GM18873 (cell line): ENCODE measurements around the gene KIF1C.
"Not testable (repeated sequence)": the region's sequence is repeated elsewhere in the genome, so short reads cannot be mapped to it uniquely, and the experiment has no call there.

Experiments
- ATAC-seq: cut with Tn5 transposase; IDR thresholded peaks from one replicate; pipeline ENCODE4 v1.9.1; 2021; ENCODE audit warnings: mild to moderate bottlenecking, moderate library complexity, moderate number of reproducible peaks; ENCODE audit not compliant: unreplicated experiment, low FRiP score

The KIF1C gene

DNA sequence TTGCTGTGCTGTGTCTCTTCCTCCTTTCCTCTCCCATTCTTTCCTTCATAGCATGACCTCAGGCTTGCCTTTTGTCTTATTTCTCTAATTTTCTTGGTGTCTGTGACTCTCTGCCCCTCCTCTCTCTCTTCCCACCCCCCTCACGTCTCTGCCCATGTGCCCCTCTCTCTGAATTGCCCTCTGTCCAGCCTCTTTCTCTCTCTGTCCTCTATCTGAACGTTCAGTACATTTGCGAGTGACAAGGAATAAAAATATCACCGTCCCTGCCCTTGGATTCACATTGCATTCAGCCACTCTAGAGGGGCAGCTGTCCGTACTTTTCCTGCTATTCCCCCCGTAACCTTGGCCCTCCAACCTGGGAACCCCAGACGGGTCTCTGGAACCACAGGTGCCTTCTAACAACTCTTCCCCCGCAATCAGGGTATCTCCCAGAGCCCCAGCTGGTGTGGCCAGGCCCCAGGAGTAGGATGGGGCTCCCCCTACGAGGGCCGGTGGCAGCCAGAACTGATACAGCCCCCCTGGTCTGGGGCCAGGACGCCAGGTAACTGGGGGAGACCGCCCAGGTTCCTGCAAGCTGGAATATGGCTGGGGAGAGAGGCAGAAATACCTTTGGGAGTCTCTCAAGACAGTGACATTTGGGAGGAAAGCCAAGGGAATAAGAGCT, 1.8 kb downstream of the KIF1C start:
- ATAC-seq, result no peak

DNA sequence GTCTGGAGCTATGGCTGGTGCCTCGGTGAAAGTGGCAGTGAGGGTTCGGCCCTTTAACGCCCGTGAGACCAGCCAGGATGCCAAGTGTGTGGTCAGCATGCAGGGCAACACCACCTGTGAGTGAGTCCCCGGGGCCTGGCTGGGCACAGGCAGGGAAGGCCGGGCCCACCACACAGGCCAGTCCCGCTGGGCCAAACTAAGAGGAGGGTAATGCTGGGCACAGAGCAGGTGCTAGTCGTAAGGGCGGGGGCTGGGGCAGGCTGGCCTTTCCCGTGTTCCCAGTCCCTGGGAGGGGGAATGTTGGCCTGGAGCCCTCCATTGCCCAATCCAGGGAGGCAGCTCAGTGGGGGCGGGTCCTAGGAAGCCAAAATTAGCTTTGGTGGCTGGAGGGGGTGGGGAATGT, 2.5 kb downstream of the KIF1C start:
- ATAC-seq, result no peak

- no peak for ATAC-seq
Observed at GRCh38 chr17:5002121-5002788, 4.5 kb downstream of the KIF1C start.

DNA sequence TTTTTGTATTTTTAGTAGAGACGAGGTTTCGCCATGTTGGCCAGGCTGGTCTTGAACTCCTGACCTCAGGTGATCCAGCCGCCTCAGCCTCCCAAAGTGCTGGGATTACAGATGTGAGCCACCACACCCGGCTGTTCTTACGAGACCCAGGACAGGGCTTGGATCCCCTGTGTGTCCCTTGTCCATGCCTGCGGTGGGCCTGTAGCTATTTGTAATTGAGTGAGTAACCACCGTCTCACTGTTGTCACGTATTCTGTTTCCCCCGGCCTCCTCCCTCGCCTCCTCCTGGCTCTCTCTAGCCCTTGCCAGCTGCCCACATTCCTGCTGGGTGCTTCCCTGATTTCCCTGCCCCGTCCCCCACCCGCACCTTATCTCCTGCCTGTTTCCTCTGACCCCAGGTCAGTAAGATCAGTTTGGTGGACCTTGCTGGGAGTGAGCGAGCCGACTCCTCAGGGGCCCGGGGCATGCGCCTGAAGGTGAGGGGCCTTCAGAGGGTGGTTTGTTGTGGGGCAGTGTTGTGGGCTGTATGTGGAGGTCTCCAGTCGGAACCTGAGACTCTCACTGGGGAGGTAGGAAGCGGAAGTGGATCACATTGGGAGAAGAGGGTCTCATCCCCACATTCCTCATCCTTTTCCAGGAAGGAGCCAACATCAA, 5.6 kb downstream of the KIF1C start:
- no peak for ATAC-seq

DNA sequence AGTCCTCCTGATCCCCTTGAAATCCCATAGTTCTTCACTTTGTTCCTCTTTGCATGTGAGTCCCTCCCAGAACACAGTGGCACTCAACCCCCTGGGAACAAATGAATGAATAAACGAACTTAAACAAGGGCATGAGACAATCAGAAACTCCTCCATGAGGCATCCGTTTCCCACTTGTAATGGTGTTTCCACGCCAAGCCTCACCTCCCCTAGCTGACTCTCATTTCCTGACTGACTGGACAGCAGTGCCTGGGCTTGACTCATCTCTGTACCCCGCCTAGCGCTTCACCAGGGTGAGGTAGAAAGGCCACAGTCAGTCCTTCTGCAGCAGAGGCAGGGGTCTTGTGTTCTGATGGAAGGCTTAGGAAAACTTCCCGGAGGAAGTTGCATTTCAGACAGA, 14.2 kb downstream of the KIF1C start:
- ATAC-seq, result no peak

GRCh38 chr17:5014357-5014756, 16.6 kb downstream of the KIF1C start:
- no peak for ATAC-seq

- ATAC-seq, result no peak
Observed at GRCh38 chr17:5019475-5019956, 21.8 kb downstream of the KIF1C start.

DNA sequence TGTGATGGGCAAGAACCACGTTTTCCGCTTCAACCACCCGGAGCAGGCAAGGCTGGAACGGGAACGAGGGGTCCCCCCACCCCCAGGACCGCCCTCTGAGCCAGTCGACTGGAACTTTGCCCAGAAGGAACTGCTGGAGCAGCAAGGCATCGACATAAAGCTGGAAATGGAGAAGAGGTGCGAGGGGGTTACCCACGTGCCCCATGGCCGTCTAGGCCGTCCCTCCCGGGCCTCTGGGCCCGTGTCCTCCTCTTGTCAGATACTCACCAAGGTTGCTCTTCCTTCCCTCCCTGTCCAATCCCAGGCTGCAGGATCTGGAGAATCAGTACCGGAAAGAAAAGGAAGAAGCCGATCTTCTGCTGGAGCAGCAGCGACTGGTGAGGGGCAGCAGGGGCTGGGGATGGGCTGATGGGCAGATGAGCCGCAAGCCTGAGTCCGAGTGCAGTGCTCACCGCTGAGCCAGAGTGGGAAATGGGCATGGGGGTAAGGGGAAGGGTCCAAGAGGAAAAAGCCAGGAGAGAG, 22.8 kb downstream of the KIF1C start:
- no peak for ATAC-seq

- ATAC-seq, result no peak
Observed at GRCh38 chr17:5022171-5022711, 24.5 kb downstream of the KIF1C start.

DNA sequence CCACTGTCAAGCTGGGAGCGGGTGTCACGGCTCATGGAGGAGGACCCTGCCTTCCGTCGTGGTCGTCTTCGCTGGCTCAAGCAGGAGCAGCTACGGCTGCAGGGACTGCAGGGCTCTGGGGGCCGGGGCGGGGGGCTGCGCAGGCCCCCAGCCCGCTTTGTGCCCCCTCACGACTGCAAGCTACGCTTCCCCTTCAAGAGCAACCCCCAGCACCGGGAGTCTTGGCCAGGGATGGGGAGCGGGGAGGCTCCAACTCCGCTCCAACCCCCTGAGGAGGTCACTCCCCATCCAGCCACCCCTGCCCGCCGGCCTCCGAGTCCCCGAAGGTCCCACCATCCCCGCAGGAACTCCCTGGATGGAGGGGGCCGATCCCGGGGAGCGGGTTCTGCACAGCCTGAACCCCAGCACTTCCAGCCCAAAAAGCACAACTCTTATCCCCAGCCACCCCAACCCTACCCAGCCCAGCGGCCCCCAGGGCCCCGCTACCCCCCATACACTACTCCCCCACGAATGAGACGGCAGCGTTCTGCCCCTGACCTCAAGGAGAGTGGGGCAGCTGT, 25.9 kb downstream of the KIF1C start:
- ATAC-seq, result no peak

DNA sequence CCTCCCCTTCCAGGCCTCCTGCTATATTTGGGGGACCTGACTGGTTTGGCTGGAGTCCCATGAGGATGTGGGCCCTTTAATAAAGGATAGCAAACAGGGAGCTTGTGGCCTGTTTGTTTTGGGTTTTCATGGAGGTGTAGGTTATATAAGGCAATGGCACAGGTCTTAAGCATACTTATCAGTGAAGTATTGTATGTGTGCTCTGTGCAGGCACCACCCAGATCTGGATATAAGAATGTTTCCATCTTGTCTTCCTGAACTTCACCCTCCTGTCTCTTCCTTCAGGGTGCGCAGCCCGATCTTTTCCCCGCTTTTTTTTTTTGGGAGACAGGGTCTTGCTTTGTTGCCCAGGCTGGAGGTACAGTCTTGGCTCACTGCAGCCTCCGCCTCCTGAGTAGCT, 26.9 kb downstream of the KIF1C start:
- no peak for ATAC-seq

- ATAC-seq, result no peak
Observed at GRCh38 chr17:5027299-5027698, 29.5 kb downstream of the KIF1C start.

- ATAC-seq, result no peak
Observed at GRCh38 chr17:5027916-5028315, 30.2 kb downstream of the KIF1C start.

GRCh38 chr17:5030168-5030567, 32.4 kb downstream of the KIF1C start:
- ATAC-seq, result not testable (repeated sequence)

- no peak for ATAC-seq
Observed at GRCh38 chr17:5031365-5032082, 33.8 kb downstream of the KIF1C start.

DNA sequence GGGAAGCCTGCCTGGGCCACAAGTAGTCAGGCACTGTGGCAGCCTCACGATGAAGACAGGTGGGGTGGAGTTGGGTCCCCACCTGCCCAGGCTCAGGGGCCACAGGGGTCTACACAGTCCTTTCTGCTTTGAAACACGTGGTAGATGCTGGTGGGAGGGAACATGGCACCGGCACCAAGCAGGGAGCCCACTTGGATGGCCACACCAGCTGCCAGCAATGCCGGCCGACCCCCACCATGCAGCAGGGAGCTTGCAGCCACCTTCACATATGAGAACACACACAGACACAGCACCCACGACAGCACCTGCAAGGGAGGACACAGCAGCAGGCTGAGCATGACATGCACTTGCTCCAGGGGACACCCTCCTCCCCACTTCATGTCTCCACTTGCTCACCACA, 35.1 kb downstream of the KIF1C start:
- no peak for ATAC-seq

GRCh38 chr17:5033352-5034015, 35.7 kb downstream of the KIF1C start:
- ATAC-seq, result no peak

- no peak for ATAC-seq
Observed at GRCh38 chr17:5034063-5034462, 36.3 kb downstream of the KIF1C start.

DNA sequence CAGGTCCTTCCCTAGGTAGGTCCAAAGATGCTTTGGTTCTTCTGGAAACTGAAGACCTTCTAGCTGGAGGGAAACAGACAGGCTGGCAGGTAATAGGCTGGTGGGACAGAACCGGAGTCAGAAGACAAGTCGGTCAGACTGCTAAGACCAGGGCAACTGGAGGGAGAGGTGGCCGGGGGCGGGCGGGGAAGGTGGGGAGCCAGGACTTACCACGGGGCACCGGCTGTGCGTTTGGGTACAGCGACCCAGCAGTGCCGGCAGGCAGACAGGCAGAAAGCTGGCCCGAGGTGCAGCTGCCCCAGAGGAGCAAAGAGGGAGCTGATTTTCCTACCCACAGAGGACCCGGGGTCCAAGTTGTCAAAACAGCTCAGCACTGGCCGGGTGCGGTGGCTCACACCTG, 36.9 kb downstream of the KIF1C start:
- ATAC-seq, result no peak

DNA sequence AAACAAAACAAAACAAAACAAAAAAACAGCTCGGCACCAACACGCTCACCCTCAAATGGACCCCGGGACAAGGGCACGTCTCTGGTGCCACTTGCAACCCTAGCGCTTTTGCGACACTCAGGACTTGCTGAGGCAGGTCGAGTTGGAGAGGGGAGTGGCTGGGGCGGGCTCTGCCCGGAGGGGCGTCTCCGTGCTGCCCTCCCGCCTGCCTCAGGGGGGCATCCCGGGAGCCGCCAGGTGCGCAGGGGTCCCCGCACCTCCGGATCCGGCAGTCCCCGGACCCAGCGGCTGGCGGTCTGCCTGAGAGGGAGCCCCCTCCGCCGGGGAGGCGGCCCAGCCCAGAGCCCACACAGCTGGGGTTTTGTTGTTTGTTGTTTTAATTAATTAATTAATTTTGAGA, 37.6 kb downstream of the KIF1C start, which contains the start of gene SLC52A1:
Gene SLC52A1, minus strand, starts transcription at position 112 of the 400 bp plus-strand sequence. CDS start 820 bp downstream, outside the sequence.
- no peak for ATAC-seq
